ENCODE results near the gene CD7.

The CD7 gene

GRCh38 chr17:82309656-82310570, 7.5 kb downstream of the CD7 start:
- H3K27me3 ChIP-seq (ENCODE audit: insufficient read depth, poor library complexity, severe bottlenecking), result no peaks in the 10 kb centered on the region
- TF ChIP-seq CTCF (IDR thresholded peaks at IDR 0.05; ENCODE audit: poor library complexity, severe bottlenecking), result no peak
- no peaks in the 10 kb centered on the region for H3K9me3 ChIP-seq (ENCODE audit: severe bottlenecking)
- H3K27ac ChIP-seq (ENCODE audit: poor library complexity, severe bottlenecking), result no peak overlapping the region
- H3K4me1 ChIP-seq (ENCODE audit: insufficient read depth, poor library complexity, severe bottlenecking), result no peaks in the 10 kb centered on the region
- no peak for DNase-seq (ENCODE audit: low spot score)
- no peak overlapping the region for H3K4me3 ChIP-seq (ENCODE audit: severe bottlenecking)
- ATAC-seq (ENCODE audit: low read depth), result no peak
- no peaks in the 10 kb centered on the region for H3K36me3 ChIP-seq (ENCODE audit: low read depth)

GRCh38 chr17:82305727-82306300, 11.6 kb downstream of the CD7 start:
- ATAC-seq (ENCODE audit: low read depth), result no peak
- H3K27ac ChIP-seq (ENCODE audit: poor library complexity, severe bottlenecking), result no peak overlapping the region

GRCh38 chr17:82304826-82305726, 12.3 kb downstream of the CD7 start:
- DNase-seq (ENCODE audit: low spot score), result no peak
- TF ChIP-seq CTCF (IDR thresholded peaks at IDR 0.05; ENCODE audit: poor library complexity, severe bottlenecking), result no peak
- ATAC-seq (ENCODE audit: low read depth), result no peak

More at GRCh38 chr17:82305727-82306300, 11.6 kb downstream of the CD7 start:
- DNase-seq (ENCODE audit: low spot score), result no peak
- TF ChIP-seq CTCF (IDR thresholded peaks at IDR 0.05; ENCODE audit: poor library complexity, severe bottlenecking), result no peak
- Histone ChIP-seq H3K36me3 (ENCODE audit: low read depth) (no peaks in the 10 kb centered on the region), H3K27me3 (ENCODE audit: insufficient read depth, poor library complexity, severe bottlenecking) (no peaks in the 10 kb centered on the region), H3K4me1 (ENCODE audit: insufficient read depth, poor library complexity, severe bottlenecking) (peaks cover 11% of the 10 kb centered on the region), H3K4me3 (ENCODE audit: severe bottlenecking) (no peak overlapping the region), H3K9me3 (ENCODE audit: severe bottlenecking) (no peaks in the 10 kb centered on the region)

GRCh38 chr17:82303944-82304808, 13.2 kb downstream of the CD7 start:
- Histone ChIP-seq H3K27me3 (ENCODE audit: insufficient read depth, poor library complexity, severe bottlenecking) (no peaks in the 10 kb centered on the region), H3K4me1 (ENCODE audit: insufficient read depth, poor library complexity, severe bottlenecking) (peaks cover 14% of the 10 kb centered on the region), H3K36me3 (ENCODE audit: low read depth) (no peaks in the 10 kb centered on the region), H3K9me3 (ENCODE audit: severe bottlenecking) (no peaks in the 10 kb centered on the region), H3K4me3 (ENCODE audit: severe bottlenecking) (no peak overlapping the region), H3K27ac (ENCODE audit: poor library complexity, severe bottlenecking) (no peak overlapping the region)
- no peak for TF ChIP-seq CTCF (IDR thresholded peaks at IDR 0.05; ENCODE audit: poor library complexity, severe bottlenecking)
- DNase-seq (ENCODE audit: low spot score) (no peak), ATAC-seq (ENCODE audit: low read depth) (no peak)

More at GRCh38 chr17:82304826-82305726, 12.3 kb downstream of the CD7 start:
- H3K9me3 ChIP-seq (ENCODE audit: severe bottlenecking), result no peaks in the 10 kb centered on the region
- no peaks in the 10 kb centered on the region for H3K27me3 ChIP-seq (ENCODE audit: insufficient read depth, poor library complexity, severe bottlenecking)
- no peak overlapping the region for H3K27ac ChIP-seq (ENCODE audit: poor library complexity, severe bottlenecking)
- no peak overlapping the region for H3K4me3 ChIP-seq (ENCODE audit: severe bottlenecking)
- H3K36me3 ChIP-seq (ENCODE audit: low read depth), result no peaks in the 10 kb centered on the region
- peaks cover 14% of the 10 kb centered on the region for H3K4me1 ChIP-seq (ENCODE audit: insufficient read depth, poor library complexity, severe bottlenecking)
